ENCODE measurements around the gene TRA2B.

DNA sequence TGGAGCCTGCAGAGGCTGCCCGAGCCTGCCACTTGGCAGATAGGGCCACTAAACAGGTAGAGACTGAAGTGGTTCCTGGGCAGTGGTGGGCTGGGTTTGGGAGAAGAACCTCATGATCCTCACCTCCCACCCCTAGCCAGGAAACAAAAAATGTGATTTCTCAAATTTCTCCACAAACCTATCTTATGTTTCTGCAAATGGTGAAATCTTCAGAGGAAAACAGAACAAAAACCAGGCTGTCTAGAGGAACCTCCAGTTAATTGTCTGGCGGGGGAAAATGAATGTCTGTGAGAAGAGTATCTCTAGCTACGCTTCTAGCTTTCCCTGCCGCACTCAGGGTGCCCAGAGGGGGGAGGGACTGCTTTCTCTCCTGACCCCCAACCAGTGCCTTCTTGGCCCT is 55.9 kb downstream of the TRA2B start:
- no peak for TF ChIP-seq POLR2A (IDR thresholded peaks at IDR 0.05)
- TF ChIP-seq, protein P1, sequence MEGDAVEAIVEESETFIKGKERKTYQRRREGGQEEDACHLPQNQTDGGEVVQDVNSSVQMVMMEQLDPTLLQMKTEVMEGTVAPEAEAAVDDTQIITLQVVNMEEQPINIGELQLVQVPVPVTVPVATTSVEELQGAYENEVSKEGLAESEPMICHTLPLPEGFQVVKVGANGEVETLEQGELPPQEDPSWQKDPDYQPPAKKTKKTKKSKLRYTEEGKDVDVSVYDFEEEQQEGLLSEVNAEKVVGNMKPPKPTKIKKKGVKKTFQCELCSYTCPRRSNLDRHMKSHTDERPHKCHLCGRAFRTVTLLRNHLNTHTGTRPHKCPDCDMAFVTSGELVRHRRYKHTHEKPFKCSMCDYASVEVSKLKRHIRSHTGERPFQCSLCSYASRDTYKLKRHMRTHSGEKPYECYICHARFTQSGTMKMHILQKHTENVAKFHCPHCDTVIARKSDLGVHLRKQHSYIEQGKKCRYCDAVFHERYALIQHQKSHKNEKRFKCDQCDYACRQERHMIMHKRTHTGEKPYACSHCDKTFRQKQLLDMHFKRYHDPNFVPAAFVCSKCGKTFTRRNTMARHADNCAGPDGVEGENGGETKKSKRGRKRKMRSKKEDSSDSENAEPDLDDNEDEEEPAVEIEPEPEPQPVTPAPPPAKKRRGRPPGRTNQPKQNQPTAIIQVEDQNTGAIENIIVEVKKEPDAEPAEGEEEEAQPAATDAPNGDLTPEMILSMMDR (IDR thresholded peaks at IDR 0.05) = no peak

Measured in Peyer's patch (tissue), 4 donors.